ENCODE results near the gene CLDN11.

Gene CLDN11

DNA sequence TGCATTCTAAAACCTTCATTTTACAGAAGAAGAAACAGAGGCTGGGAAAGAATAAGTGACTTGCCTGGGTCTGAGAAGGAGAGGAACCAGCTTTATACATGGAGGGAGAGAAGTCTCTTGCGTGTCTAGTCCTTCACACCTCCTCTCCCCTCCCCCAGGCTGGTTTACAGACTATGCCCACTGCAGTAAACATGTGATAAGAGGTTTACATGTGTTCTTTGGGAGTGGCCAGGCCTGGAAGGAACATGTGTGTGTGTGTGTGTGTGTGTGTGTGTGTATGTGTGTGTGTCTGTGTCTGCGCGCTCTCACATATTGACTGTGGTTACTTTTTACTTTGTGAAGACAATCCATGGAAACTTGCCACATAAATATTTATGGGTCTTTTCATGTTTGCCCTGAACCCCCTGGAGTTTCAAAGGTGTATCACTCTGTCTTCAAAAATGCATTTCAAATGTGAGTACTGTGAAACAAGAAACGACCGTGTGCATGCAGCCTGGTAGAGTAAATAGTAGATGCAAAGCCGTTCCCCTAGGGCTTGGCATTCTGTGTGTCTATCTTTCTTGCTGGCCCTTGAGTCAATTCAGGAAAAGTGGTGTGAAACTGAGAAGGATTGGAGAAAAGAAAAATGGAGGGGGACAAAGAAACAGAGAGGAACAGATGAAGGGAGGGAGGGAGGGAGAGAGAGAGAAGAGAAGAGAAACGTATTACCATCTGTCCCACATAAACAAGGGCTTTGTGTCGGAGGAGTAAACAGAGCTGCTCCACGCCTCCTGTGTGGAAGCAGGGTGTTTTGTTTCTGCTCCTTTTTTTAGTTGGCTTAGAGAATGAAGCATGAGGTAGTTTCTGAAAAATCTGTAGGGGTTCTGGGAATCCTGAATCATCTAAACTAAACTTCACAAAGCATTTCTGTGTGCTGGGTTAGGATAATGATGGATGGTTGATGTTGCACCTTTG, 51.7 kb downstream of the CLDN11 start:
- DNase-seq (ENCODE audit: low spot score), result peak; percentile 96

DNA sequence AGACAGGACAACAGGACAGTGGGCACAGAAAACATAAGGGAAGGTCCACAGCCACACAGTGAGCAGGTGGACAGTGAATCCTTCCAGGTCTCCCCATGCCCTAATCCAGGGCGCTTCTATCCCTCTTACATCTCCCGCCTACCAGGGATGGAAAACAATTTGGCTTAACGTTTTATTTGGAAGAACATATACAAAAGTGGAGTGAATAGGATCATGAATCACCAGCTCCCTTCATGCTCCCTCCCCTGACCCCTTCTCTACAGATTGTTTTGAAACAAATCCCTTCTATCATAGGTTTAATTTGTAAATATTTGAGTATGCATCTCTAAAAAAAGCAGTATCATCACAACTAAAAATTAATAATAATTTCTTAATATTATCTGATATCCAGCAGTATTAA, 52.5 kb downstream of the CLDN11 start:
- peak; percentile 58 for DNase-seq (ENCODE audit: low spot score)

DNA sequence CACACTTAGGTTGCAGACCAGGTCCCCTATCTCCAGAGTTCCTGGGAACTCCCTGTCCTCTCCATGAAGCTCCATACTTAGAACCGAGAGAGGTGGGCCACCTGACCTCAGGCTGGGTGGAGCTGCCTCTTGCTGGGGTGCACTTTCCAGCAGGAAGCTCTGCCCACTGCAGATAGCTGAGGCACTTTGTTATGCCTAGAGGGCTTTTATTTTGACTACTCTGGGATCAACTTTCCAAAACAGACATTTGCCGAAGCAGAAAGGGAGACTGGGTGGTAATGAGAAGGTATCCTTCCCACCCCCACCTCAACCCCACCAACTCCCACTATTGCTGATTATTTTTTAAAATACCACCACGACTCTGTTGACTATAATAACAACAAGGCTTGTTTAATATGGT, 54.7 kb downstream of the CLDN11 start:
- DNase-seq (ENCODE audit: low spot score), result no peak

- no peak for DNase-seq (ENCODE audit: low spot score)
Measured at GRCh38 chr3:170475092-170475685, 56.5 kb downstream of the CLDN11 start.

DNA sequence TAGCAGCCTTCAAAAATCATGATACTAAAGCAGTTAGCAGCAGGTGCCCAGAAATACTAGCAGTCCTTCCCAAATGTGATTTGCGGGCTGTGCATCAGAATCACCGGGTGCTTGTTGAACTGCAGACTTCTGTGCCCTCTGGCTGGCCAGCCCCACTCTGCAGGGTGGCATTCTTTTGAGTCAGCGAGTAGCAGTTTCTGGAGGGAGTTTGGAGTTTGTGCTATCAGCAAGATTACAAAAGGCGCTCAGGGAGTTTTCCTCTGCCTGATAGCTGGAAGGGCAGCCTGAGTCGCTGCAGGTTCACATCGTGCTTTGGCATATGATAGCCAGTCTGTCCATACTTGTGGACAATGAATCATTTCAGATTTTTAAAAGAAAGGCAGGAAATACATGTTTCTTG, 57.6 kb downstream of the CLDN11 start:
- DNase-seq (ENCODE audit: low spot score), result peak; percentile 72

DNA sequence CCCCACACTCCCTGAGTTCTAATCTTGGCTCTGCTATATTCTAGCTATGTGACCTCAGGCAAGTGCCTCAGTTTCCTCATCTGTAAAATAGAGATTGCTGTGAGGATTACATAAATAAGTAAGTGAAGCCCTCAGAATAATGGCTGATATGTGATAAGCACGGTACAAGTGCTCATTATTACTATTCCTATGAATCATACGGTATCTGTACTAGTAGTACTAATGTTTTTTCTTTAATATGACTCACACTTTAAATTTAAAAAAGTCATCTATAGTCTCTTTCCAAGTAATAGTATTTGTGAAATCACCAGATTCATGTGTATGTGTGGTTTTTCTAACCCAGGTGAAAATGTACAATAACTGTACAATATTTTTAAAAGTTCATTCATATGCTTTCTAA, 58.7 kb downstream of the CLDN11 start:
- DNase-seq (ENCODE audit: low spot score), result no peak

GRCh38 chr3:170480111-170480510, 61.4 kb downstream of the CLDN11 start:
- DNase-seq (ENCODE audit: low spot score), result no peak

DNA sequence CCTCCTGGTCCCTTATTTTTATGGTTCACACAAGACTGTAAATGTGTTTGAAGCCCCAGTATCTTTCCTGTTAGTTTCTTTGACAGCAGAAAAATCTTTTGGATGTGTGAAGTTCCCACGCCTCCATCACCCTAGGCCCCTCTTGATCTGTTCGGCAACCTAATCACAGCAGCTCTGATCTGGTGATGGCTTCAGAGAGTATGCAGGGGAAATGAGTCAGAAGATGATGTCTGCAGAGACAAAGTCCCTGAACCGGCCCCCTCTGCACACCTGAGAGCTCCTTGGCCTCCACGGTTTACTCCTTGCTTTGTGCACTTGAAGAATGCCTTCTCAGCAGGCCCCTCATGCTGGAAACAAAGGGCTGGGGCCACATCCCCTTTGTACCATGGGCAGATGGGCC, 63.5 kb downstream of the CLDN11 start:
- DNase-seq (ENCODE audit: low spot score), result no peak

GRCh38 chr3:170483485-170484262, 65.0 kb downstream of the CLDN11 start:
- no peak for DNase-seq (ENCODE audit: low spot score)

Data from pons (tissue), 1 donor.